WTC11 (cell line): ENCODE measurements around the gene CADM3. TPM values are rescaled to one million over a fixed set of nuclear protein-coding genes. Genes with fewer than 3 reads are reported as not detected.

Experiments
- ATAC-seq: fragments of 200-7000 bp; cut with Tn5 transposase; 2 replicates; pipeline ENCODE4 v1.10.0; 2021; ENCODE audit warnings: mild to moderate bottlenecking, moderate library complexity
- CTCF ChIA-PET: fragments of 300-600 bp; sonication (Branson Sonifier 250); formaldehyde crosslinking; loops from one replicate; lab custom pipeline; 2021; ENCODE audit warnings: antibody characterized with exemption; lab: Charles Lee
- POLR2A ChIA-PET: fragments of 350-600 bp; sonication (Branson Sonifier 250); formaldehyde crosslinking; loops from one replicate; lab custom pipeline; 2021; ENCODE audit warnings: antibody characterized with exemption; lab: Charles Lee
- DNase-seq: peaks from one replicate; pipeline ENCODE4 v3.0.0; 2021; ENCODE audit warnings: low spot score
- H3K27ac Mint-ChIP-seq: 2 replicates; pipeline ENCODE4 v1.8.0; 2021; ENCODE audit warnings: mixed read lengths
- H3K27me3 Mint-ChIP-seq: 2 replicates; pipeline ENCODE4 v1.8.0; 2021; ENCODE audit warnings: low read depth, mild to moderate bottlenecking, moderate library complexity, mixed read lengths
- H3K36me3 Mint-ChIP-seq: 2 replicates; pipeline ENCODE4 v1.8.0; 2021; ENCODE audit warnings: mixed read lengths
- H3K4me1 Mint-ChIP-seq: 2 replicates; pipeline ENCODE4 v1.8.0; 2022; ENCODE audit warnings: mixed read lengths
- H3K4me3 Mint-ChIP-seq: 2 replicates; pipeline ENCODE4 v1.8.0; 2021; ENCODE audit warnings: mild to moderate bottlenecking, moderate library complexity, mixed read lengths
- H3K9me3 Mint-ChIP-seq: 2 replicates; pipeline ENCODE4 v1.8.0; 2021; ENCODE audit warnings: mixed read lengths
- ATF1 ChIP-seq: sonication (generic); formaldehyde crosslinking; IDR thresholded peaks from 2 replicates; pipeline ENCODE4 v1.8.1; 2023; ENCODE audit warnings: mild to moderate bottlenecking, moderate library complexity, missing genetic modification reagents
- EMX1 ChIP-seq: fragments of 250-450 bp; sonication (Bioruptor Pico); IDR thresholded peaks from 2 replicates; pipeline ENCODE4 v1.8.0; 2021; ENCODE audit warnings: mild to moderate bottlenecking
- ETV6 ChIP-seq: sonication (generic); formaldehyde crosslinking; IDR thresholded peaks from 2 replicates; pipeline ENCODE4 v1.8.1; 2022; ENCODE audit warnings: mild to moderate bottlenecking, missing genetic modification reagents
- GTF2I ChIP-seq: fragments of 250-450 bp; sonication (Bioruptor Pico); conservative IDR thresholded peaks from 2 replicates; pipeline ENCODE4 v1.4.0; 2021; ENCODE audit warnings: mild to moderate bottlenecking
- IRF2 ChIP-seq: sonication (generic); formaldehyde crosslinking; IDR thresholded peaks from 2 replicates; pipeline ENCODE4 v1.8.0; 2022; ENCODE audit warnings: low read depth, missing genetic modification reagents, borderline replicate concordance
- NFATC4 ChIP-seq: fragments of 250-450 bp; sonication (Bioruptor Pico); IDR thresholded peaks from 2 replicates; pipeline ENCODE4 v1.9.0; 2021; ENCODE audit warnings: mild to moderate bottlenecking
- NR1H2 ChIP-seq: sonication (generic); formaldehyde crosslinking; IDR thresholded peaks from 2 replicates; pipeline ENCODE4 v1.9.0; 2021; ENCODE audit warnings: mild to moderate bottlenecking, moderate library complexity, missing genetic modification reagents
- TEAD4 ChIP-seq: sonication (generic); formaldehyde crosslinking; IDR thresholded peaks from 2 replicates; pipeline ENCODE4 v1.8.0; 2022; ENCODE audit warnings: mild to moderate bottlenecking, missing genetic modification reagents
- ZNF121 ChIP-seq: sonication (generic); formaldehyde crosslinking; IDR thresholded peaks from 2 replicates; pipeline ENCODE4 v1.8.0; 2023; ENCODE audit warnings: missing genetic modification reagents
- ZNF219 ChIP-seq: sonication (generic); formaldehyde crosslinking; IDR thresholded peaks from 2 replicates; pipeline ENCODE4 v1.8.0; 2023; ENCODE audit warnings: missing genetic modification reagents, mild to moderate bottlenecking, borderline replicate concordance
- ZNF396 ChIP-seq: fragments of 250-450 bp; sonication (Bioruptor Pico); IDR thresholded peaks from 2 replicates; pipeline ENCODE4 v1.8.0; 2021; ENCODE audit warnings: mild to moderate bottlenecking, moderate library complexity, borderline replicate concordance
- ZNF671 ChIP-seq: fragments of 250-450 bp; sonication (Bioruptor Pico); IDR thresholded peaks from 2 replicates; pipeline ENCODE4 v1.8.0; 2021; ENCODE audit warnings: mild to moderate bottlenecking
- total RNA-seq: library from RNA; stranded (reverse); gene quantifications from 3 replicates; pipeline ENCODE4 v1.2.3, GENCODE V29; 2021
- TF ChIP-seq, protein P1 (sequence below): sonication (generic); formaldehyde crosslinking; IDR thresholded peaks from 2 replicates; pipeline ENCODE4 v1.8.1; 2022; ENCODE audit warnings: mild to moderate bottlenecking, moderate library complexity, missing genetic modification reagents
- TF ChIP-seq, protein P2 (sequence below): sonication (generic); formaldehyde crosslinking; IDR thresholded peaks from 2 replicates; pipeline ENCODE4 v1.8.0; 2022; ENCODE audit warnings: mild to moderate bottlenecking, missing genetic modification reagents
- TF ChIP-seq, protein P3 (sequence below): sonication (generic); formaldehyde crosslinking; IDR thresholded peaks from 2 replicates; pipeline ENCODE4 v1.8.0; 2023; ENCODE audit warnings: missing genetic modification reagents
- TF ChIP-seq, protein P4 (sequence below): sonication (generic); formaldehyde crosslinking; conservative IDR thresholded peaks from 2 replicates; pipeline ENCODE4 v1.8.1; 2023; ENCODE audit warnings: mild to moderate bottlenecking, low read depth, missing genetic modification reagents, moderate library complexity
- TF ChIP-seq, protein P5 (sequence below): sonication (generic); formaldehyde crosslinking; IDR thresholded peaks from 2 replicates; pipeline ENCODE4 v1.8.0; 2022; ENCODE audit warnings: mild to moderate bottlenecking, missing genetic modification reagents
- TF ChIP-seq, protein P6 (sequence below): fragments of 250-450 bp; sonication (Bioruptor Pico); conservative IDR thresholded peaks from 2 replicates; pipeline ENCODE4 v1.9.0; 2021; ENCODE audit warnings: mild to moderate bottlenecking
- TF ChIP-seq, protein P7 (sequence below): sonication (generic); formaldehyde crosslinking; IDR thresholded peaks from 2 replicates; pipeline ENCODE4 v1.8.1; 2023; ENCODE audit warnings: mild to moderate bottlenecking, missing genetic modification reagents, moderate library complexity
- TF ChIP-seq, protein P8 (sequence below): sonication (generic); formaldehyde crosslinking; IDR thresholded peaks from 2 replicates; pipeline ENCODE4 v1.8.1; 2023; ENCODE audit warnings: mild to moderate bottlenecking, moderate library complexity, missing genetic modification reagents
- TF ChIP-seq, protein P9 (sequence below): sonication (generic); formaldehyde crosslinking; IDR thresholded peaks from 2 replicates; pipeline ENCODE4 v1.8.0; 2022; ENCODE audit warnings: mild to moderate bottlenecking, missing genetic modification reagents

The CADM3 gene
- total RNA-seq, 1 experiment from 2014 or later: 5.1 TPM

DNA sequence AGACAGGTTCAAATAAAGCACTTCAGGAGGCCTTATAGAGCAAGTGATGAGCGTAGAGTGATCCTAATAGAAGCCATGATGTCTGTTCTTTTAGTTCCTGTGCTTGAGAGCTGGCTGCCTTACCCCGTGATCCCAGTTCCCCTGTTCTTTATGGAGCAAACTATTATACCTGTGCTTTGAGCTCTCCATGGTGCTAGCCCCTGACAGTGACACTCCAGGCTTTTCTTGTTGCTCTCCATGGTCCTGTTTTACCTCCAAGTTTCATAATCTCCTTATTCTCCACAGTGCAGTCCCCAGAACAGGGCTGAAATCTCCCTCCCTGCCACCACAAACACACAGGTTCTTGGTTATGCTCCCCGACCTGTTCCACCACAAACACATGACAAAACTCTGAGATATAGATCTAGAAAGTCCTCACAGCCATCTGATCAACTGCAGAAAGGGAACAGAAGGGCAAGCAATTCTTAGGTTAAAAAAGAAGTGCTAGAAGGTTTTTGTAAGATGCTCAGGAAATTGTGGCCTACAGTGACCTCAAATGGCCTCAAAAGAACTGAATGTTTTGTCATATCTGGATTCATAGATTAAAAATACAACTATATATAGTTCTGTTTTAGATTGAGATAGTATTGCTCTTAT lies 6.0 kb downstream of the CADM3 start (continued):
- peak; percentile 99 for TF ChIP-seq ETV6 (CRISPR knock-in tag)
- peak; percentile 89 for TF ChIP-seq IRF2
- no peak for TF ChIP-seq NFATC4 (CRISPR knock-in tag)
- TF ChIP-seq NR1H2 (CRISPR knock-in tag): peak; percentile 89; the same call in 1 of the 2 replicates
- TF ChIP-seq, protein P1, sequence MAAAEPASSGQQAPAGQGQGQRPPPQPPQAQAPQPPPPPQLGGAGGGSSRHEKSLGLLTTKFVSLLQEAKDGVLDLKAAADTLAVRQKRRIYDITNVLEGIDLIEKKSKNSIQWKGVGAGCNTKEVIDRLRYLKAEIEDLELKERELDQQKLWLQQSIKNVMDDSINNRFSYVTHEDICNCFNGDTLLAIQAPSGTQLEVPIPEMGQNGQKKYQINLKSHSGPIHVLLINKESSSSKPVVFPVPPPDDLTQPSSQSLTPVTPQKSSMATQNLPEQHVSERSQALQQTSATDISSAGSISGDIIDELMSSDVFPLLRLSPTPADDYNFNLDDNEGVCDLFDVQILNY (CRISPR knock-in tag): peak; percentile 46; the same call in 1 of the 2 replicates
- peak; percentile 85; the same call in 1 of the 2 replicates for TF ChIP-seq ZNF671 (CRISPR knock-in tag)
- TF ChIP-seq, protein P2, sequence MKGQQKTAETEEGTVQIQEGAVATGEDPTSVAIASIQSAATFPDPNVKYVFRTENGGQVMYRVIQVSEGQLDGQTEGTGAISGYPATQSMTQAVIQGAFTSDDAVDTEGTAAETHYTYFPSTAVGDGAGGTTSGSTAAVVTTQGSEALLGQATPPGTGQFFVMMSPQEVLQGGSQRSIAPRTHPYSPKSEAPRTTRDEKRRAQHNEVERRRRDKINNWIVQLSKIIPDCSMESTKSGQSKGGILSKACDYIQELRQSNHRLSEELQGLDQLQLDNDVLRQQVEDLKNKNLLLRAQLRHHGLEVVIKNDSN: peak; percentile 90

DNA sequence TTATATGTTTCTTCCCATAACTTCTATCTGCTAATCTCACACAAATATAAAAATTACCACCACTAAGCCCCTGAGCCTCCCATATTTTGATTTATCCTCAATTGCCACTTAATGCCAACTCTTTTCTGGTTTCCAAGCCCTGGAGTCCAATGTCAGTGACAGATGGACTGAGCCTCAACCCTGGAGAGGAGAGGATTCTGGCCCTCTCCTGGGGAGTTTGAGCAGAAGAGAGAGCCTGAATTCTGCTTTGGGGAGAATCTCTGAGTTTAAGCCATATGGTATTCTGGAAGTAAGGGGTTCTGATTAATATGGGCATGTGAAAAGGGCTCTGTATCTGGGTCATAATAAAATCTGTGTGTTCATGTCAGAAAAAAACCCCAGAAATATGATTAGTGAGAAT lies 8.5 kb downstream of the CADM3 start:
- DNase-seq: no peak
- TF ChIP-seq TEAD4 (CRISPR knock-in tag): no peak
- TF ChIP-seq, protein P3, sequence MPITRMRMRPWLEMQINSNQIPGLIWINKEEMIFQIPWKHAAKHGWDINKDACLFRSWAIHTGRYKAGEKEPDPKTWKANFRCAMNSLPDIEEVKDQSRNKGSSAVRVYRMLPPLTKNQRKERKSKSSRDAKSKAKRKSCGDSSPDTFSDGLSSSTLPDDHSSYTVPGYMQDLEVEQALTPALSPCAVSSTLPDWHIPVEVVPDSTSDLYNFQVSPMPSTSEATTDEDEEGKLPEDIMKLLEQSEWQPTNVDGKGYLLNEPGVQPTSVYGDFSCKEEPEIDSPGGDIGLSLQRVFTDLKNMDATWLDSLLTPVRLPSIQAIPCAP (CRISPR knock-in tag): no peak
- TF ChIP-seq, protein P4, sequence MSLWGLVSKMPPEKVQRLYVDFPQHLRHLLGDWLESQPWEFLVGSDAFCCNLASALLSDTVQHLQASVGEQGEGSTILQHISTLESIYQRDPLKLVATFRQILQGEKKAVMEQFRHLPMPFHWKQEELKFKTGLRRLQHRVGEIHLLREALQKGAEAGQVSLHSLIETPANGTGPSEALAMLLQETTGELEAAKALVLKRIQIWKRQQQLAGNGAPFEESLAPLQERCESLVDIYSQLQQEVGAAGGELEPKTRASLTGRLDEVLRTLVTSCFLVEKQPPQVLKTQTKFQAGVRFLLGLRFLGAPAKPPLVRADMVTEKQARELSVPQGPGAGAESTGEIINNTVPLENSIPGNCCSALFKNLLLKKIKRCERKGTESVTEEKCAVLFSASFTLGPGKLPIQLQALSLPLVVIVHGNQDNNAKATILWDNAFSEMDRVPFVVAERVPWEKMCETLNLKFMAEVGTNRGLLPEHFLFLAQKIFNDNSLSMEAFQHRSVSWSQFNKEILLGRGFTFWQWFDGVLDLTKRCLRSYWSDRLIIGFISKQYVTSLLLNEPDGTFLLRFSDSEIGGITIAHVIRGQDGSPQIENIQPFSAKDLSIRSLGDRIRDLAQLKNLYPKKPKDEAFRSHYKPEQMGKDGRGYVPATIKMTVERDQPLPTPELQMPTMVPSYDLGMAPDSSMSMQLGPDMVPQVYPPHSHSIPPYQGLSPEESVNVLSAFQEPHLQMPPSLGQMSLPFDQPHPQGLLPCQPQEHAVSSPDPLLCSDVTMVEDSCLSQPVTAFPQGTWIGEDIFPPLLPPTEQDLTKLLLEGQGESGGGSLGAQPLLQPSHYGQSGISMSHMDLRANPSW (CRISPR knock-in tag): no peak
- TF ChIP-seq ZNF121 (CRISPR knock-in tag): no peak
- TF ChIP-seq ZNF396 (CRISPR knock-in tag): no peak
- TF ChIP-seq, protein P5, sequence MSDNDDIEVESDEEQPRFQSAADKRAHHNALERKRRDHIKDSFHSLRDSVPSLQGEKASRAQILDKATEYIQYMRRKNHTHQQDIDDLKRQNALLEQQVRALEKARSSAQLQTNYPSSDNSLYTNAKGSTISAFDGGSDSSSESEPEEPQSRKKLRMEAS (CRISPR knock-in tag): no peak
- CTCF ChIA-PET: no interaction called here
- Mint-ChIP-seq H3K36me3 (no peaks in the 10 kb centered on the region), H3K4me1 (peaks cover 12% of the 10 kb centered on the region), H3K27me3 (no peaks in the 10 kb centered on the region; the same call in 1 of the 2 replicates), H3K4me3 (no peak overlapping the region), H3K27ac (no peak overlapping the region), H3K9me3 (no peaks in the 10 kb centered on the region)
- no peak for ATAC-seq
- POLR2A ChIA-PET: no interaction called here

DNA sequence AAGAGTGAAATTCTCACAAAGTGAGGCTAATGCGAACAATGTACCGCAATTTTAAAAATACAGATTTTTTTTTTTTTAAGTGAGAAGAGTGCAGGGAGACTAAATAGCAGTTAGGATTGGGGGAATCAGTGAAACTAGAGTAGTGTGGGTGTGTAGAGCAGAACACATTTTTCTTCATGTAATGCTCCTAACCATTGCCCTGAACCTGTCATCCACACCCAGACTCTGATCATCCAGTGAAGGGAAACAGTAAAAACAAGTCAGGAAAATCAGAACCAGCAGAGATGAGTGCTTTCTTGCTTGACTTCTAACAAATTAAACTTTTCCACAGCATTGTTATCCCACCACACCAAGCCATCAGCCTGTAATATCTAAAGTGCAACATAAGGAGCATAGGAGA lies 9.1 kb downstream of the CADM3 start:
- Mint-ChIP-seq H3K4me3 (no peak overlapping the region), H3K9me3 (no peaks in the 10 kb centered on the region), H3K4me1 (peaks cover 12% of the 10 kb centered on the region), H3K36me3 (no peaks in the 10 kb centered on the region), H3K27me3 (no peaks in the 10 kb centered on the region), H3K27ac (no peak overlapping the region)
- ChIA-PET POLR2A (no interaction called here), CTCF (interaction anchor here (2.3 kb wide), 1 partner anchor 18 kb away, joined by 11 read pairs; no protein-coding TSS in a partner anchor)
- TF ChIP-seq EMX1 (CRISPR knock-in tag): no peak
- TF ChIP-seq GTF2I (CRISPR knock-in tag): no peak
- TF ChIP-seq, protein P6, sequence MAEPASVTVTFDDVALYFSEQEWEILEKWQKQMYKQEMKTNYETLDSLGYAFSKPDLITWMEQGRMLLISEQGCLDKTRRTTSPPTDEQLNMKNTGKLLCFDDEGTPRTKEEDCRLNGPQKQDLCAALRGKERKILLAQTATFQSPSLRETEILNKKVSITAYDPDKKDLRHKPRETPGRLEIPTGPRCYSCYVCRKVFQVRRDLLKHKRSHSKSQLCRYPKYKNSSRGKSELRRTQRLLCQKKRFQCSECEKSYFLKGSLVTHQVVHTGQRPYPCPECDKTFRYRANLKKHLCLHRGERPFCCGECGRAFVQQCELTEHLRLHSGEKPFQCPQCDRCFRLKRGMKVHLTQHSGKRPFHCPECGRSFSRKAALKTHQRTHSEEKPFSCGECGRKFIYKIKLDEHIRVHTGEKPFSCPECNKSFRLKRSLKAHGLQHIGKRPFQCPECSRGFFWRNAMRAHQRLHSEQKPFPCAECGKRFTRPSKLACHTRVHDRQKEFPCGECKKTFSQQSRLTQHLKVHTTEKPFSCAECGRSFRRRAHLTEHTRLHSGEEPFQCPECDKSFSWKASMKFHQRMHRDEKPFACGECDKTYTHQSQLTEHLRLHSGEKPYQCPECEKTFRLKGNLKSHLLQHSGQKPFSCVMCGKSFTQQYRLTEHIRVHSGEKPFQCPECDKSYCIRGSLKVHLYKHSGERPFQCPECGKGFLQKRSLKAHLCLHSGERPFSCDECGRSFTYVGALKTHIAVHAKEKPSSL (CRISPR knock-in tag): no peak
- no peak for TF ChIP-seq ZNF219 (CRISPR knock-in tag)
- TF ChIP-seq, protein P7, sequence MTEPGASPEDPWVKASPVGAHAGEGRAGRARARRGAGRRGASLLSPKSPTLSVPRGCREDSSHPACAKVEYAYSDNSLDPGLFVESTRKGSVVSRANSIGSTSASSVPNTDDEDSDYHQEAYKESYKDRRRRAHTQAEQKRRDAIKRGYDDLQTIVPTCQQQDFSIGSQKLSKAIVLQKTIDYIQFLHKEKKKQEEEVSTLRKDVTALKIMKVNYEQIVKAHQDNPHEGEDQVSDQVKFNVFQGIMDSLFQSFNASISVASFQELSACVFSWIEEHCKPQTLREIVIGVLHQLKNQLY (CRISPR knock-in tag): no peak
- TF ChIP-seq, protein P8, sequence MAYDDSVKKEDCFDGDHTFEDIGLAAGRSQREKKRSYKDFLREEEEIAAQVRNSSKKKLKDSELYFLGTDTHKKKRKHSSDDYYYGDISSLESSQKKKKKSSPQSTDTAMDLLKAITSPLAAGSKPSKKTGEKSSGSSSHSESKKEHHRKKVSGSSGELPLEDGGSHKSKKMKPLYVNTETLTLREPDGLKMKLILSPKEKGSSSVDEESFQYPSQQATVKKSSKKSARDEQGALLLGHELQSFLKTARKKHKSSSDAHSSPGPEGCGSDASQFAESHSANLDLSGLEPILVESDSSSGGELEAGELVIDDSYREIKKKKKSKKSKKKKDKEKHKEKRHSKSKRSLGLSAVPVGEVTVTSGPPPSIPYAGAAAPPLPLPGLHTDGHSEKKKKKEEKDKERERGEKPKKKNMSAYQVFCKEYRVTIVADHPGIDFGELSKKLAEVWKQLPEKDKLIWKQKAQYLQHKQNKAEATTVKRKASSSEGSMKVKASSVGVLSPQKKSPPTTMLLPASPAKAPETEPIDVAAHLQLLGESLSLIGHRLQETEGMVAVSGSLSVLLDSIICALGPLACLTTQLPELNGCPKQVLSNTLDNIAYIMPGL (CRISPR knock-in tag): no peak
- TF ChIP-seq ATF1 (CRISPR knock-in tag): no peak
- TF ChIP-seq TEAD4 (CRISPR knock-in tag): no peak
- TF ChIP-seq, protein P1 (CRISPR knock-in tag): no peak
- TF ChIP-seq, protein P9, sequence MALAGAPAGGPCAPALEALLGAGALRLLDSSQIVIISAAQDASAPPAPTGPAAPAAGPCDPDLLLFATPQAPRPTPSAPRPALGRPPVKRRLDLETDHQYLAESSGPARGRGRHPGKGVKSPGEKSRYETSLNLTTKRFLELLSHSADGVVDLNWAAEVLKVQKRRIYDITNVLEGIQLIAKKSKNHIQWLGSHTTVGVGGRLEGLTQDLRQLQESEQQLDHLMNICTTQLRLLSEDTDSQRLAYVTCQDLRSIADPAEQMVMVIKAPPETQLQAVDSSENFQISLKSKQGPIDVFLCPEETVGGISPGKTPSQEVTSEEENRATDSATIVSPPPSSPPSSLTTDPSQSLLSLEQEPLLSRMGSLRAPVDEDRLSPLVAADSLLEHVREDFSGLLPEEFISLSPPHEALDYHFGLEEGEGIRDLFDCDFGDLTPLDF (CRISPR knock-in tag): no peak
- DNase-seq: no peak
- no peak for ATAC-seq
